GM19438 (cell line): ENCODE data around the gene SPATA2.
"Not testable (repeated sequence)": the region's sequence is repeated elsewhere in the genome, so short reads cannot be mapped to it uniquely, and the experiment has no call there.

Experiments
- ATAC-seq: cut with Tn5 transposase; IDR thresholded peaks from one replicate; pipeline ENCODE4 v1.9.1; 2021; ENCODE audit warnings: low read depth; ENCODE audit not compliant: unreplicated experiment

The SPATA2 gene

GRCh38 chr20:49863666-49864065 lies 51.7 kb downstream of the SPATA2 start:
- ATAC-seq: no peak

- ATAC-seq: no peak
These were observed 52.6 kb downstream of the SPATA2 start for GRCh38 chr20:49862607-49863200.

- ATAC-seq: not testable (repeated sequence)
These were observed 54.1 kb downstream of the SPATA2 start for GRCh38 chr20:49861232-49861631.

- no peak for ATAC-seq
These were observed 55.5 kb downstream of the SPATA2 start for GRCh38 chr20:49859807-49860206.

- no peak for ATAC-seq
These were observed 56.3 kb downstream of the SPATA2 start for GRCh38 chr20:49859011-49859410.

DNA sequence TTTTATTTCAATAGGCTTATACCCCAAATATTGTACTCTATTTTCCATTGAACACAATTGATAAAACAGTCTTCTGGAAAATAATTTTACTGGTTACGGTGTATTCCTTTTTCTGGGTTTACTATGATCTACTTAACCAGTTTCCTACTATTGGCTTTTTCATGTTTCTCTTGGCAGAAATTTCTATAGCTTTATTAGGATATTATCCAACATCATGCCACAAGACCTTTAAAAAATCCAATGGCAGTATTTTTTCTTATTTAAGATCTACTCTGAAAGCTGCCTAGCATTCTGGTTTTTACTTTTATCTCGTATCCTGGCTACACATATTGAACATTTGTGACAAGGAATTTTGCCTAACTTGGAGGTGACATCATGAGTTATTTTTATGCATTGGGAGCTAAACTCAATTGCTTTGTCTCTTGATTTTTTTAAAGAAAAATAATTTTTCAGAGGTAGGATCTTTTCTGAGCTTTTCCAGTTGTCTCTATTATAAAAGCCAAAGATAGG lies 57.2 kb downstream of the SPATA2 start:
- no peak for ATAC-seq

- ATAC-seq: no peak
These were observed 58.4 kb downstream of the SPATA2 start for GRCh38 chr20:49856904-49857303.

- ATAC-seq: no peak
These were observed 61.0 kb downstream of the SPATA2 start for GRCh38 chr20:49854190-49854875.

- no peak for ATAC-seq
These were observed 61.7 kb downstream of the SPATA2 start for GRCh38 chr20:49853640-49854039.
